GM18511 (cell line): ENCODE results near the gene ZNF865.
"Not testable (repeated sequence)": the region's sequence is repeated elsewhere in the genome, so short reads cannot be mapped to it uniquely, and the experiment has no call there.

ENCODE experiments used
- ATAC-seq: cut with Tn5 transposase; IDR thresholded peaks from one replicate; pipeline ENCODE4 v1.9.1; 2021; ENCODE audit warnings: mild to moderate bottlenecking, moderate library complexity; ENCODE audit not compliant: unreplicated experiment

The ZNF865 gene

GRCh38 chr19:55605637-55606470 lies at the start of gene ZNF865:
ZNF865 (plus strand) TSS chr19:55605647; CDS start chr19:55613619, 7,972 bp downstream.
- peak; percentile 41 for ATAC-seq

- no peak for ATAC-seq
Measured at GRCh38 chr19:55559684-55560083, 45.8 kb upstream of the ZNF865 start.

- ATAC-seq: no peak
Measured at GRCh38 chr19:55563261-55563690, 42.2 kb upstream of the ZNF865 start.

GRCh38 chr19:55566823-55567222 lies 38.6 kb upstream of the ZNF865 start:
- ATAC-seq: no peak

GRCh38 chr19:55567708-55568328 lies 37.6 kb upstream of the ZNF865 start:
- no peak for ATAC-seq

GRCh38 chr19:55569477-55569876 lies 36.0 kb upstream of the ZNF865 start:
- ATAC-seq: not testable (repeated sequence)

GRCh38 chr19:55573929-55574328 lies 31.5 kb upstream of the ZNF865 start:
- ATAC-seq: not testable (repeated sequence)

GRCh38 chr19:55576746-55577145 lies 28.7 kb upstream of the ZNF865 start:
- ATAC-seq: no peak

- ATAC-seq: no peak
Measured at GRCh38 chr19:55578031-55578760, 27.3 kb upstream of the ZNF865 start.

- no peak for ATAC-seq
Measured at GRCh38 chr19:55578761-55579747, 26.4 kb upstream of the ZNF865 start.

- peak; percentile 46 for ATAC-seq
Measured at GRCh38 chr19:55579766-55580621, 25.5 kb upstream of the ZNF865 start.

GRCh38 chr19:55580628-55581144 lies 24.8 kb upstream of the ZNF865 start, which contains the start of gene ZNF579:
ZNF579 (minus strand) TSS chr19:55580848; CDS start chr19:55579639, 1,209 bp downstream.
- peak; percentile 72 for ATAC-seq

GRCh38 chr19:55581145-55581822 lies 24.2 kb upstream of the ZNF865 start:
- no peak for ATAC-seq

- no peak for ATAC-seq
Measured at GRCh38 chr19:55581823-55582223, 23.6 kb upstream of the ZNF865 start.

GRCh38 chr19:55582284-55582683 lies 23.2 kb upstream of the ZNF865 start:
- ATAC-seq: not testable (repeated sequence)

GRCh38 chr19:55583897-55584296 lies 21.6 kb upstream of the ZNF865 start:
- ATAC-seq: not testable (repeated sequence)

- no peak for ATAC-seq
Measured at GRCh38 chr19:55584871-55585270, 20.6 kb upstream of the ZNF865 start.

- ATAC-seq: no peak
Measured at GRCh38 chr19:55585658-55586339, 19.6 kb upstream of the ZNF865 start.
